GM12872 (cell line): ENCODE data around the gene ABCA10.
A peak's percentile ranks its signal among the peaks of the same experiment; 100 is the strongest.

Source experiments
- TF ChIP-seq, protein P1 (sequence below): IDR thresholded peaks from 3 replicates; pipeline ENCODE4 v1.5.1; 2011; ENCODE audit warnings: low read depth, mild to moderate bottlenecking, low read length, moderate library complexity; ENCODE audit not compliant: insufficient read depth

The ABCA10 gene

DNA sequence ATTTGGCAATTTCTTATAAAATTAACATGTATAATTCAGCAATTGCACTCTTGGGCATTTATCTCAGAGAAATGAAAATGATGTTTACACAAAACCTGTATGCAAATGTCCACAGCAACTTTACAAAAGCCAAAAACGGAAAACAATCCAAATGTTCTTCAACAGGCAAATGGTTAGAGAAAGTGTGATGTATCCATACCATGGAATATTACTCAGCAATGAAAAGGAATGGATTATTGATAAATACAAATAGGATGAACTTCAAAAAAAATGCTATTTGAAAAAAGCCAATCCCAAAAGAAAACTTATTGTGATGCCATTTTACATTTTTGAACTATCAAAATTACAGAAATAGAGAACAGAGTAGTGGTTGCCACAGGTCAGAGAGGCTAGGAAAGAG, 37.2 kb upstream of the ABCA10 start:
- TF ChIP-seq, protein P1, sequence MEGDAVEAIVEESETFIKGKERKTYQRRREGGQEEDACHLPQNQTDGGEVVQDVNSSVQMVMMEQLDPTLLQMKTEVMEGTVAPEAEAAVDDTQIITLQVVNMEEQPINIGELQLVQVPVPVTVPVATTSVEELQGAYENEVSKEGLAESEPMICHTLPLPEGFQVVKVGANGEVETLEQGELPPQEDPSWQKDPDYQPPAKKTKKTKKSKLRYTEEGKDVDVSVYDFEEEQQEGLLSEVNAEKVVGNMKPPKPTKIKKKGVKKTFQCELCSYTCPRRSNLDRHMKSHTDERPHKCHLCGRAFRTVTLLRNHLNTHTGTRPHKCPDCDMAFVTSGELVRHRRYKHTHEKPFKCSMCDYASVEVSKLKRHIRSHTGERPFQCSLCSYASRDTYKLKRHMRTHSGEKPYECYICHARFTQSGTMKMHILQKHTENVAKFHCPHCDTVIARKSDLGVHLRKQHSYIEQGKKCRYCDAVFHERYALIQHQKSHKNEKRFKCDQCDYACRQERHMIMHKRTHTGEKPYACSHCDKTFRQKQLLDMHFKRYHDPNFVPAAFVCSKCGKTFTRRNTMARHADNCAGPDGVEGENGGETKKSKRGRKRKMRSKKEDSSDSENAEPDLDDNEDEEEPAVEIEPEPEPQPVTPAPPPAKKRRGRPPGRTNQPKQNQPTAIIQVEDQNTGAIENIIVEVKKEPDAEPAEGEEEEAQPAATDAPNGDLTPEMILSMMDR = no peak

DNA sequence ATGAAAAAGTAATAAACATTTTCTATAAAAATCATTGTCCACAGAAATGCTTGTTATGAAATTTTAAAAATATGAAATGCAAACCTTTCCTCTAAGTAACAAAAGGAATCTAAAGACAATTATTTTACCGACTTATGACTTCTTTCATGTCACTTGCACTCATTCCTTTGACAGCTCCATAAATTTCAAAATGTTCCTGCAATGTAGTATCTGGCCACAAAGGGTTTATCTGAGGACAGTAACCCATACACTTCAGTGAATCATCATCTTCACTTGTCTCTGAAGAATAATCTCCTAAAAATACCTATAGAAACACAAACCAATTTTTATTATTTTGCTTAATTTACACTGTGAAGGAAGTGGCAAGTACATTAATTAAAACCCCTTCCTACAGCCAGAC, 25.6 kb upstream of the ABCA10 start:
- TF ChIP-seq, protein P1 = no peak

GRCh38 chr17:69250641-69251040, 22.0 kb upstream of the ABCA10 start:
- TF ChIP-seq, protein P1 = no peak

- TF ChIP-seq, protein P1 = peak; percentile 46; the same call in 2 of the 3 replicates
These were observed 18.2 kb upstream of the ABCA10 start for GRCh38 chr17:69246726-69247375.

- TF ChIP-seq, protein P1 = no peak
These were observed 17.6 kb upstream of the ABCA10 start for GRCh38 chr17:69246202-69246601.

GRCh38 chr17:69245617-69246016, 17.0 kb upstream of the ABCA10 start:
- TF ChIP-seq, protein P1 = no peak

DNA sequence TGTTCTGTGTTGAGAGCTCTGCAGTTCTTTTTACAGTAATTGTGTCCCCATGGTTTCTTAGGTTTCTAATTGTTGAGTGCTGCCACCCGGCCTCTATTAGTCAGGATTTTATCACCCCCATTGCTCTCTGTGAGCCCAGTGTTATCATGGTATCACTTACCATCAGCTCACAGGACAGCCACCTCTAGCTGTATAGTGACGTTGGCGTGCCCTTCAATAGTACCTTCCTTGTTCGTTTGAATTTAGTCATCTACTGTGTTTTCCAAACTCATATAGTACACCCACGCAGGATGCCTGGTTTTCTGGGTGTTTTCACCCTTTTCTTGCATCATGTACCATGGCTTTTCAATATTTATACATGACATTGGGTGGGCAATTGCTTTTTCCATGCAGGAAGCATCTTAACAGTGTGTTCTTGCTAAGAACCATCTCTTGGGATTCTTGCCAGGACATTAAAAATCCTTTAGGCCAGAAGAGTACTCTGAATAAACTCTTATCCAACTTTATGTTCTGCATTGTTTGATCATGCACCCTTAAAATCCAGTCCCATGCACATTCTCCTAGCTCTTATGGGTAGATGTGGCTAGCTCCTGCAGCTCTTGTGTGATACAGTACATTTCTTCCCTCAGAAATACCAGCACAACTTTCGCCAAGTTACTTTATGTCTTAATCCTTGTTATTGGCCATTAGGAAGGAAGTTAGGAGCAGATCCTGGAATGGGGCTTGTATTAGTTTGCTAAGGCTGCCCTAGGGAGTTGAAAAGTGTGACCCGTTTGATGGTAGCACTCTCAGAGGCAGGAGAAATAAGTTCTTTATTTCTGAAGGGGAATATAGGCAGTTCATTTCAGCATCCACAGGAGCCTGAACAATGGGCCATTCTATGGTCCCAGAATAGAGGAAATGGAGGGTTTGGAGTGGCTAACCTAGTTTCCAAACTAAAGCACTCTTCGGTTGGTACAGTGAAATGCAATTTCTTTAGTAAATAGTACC, 11.3 kb upstream of the ABCA10 start:
- TF ChIP-seq, protein P1 = no peak
